ENCODE data around the gene TMEM212.

Gene TMEM212

DNA sequence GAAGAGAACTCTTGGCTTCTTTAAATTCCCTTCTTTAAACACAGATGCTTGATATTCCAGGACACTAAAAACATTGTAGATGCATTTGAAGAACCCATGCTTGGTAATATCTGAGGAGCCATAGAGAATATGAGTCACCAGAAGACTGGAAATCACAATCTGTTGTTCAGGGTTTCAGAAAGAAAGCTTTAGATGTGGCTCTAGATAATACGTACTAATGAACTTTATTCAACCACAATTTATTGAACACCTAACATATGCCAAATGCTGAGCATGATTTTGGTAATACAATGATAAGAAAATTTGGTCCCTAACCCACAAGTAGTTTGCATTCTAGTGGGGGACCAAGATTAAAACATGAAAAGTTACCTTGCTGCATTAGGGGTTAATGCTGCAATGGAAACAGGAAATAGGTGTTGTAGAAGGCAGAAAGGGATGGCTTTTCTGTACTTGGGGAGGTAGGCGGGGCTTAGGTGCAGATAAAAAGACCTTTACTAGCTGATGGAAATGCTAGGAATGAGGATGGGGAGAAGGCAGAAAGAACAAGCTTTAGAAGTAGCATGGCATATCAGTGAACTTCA is 21.3 kb upstream of the TMEM212 start:
- no peak for DNase-seq (ENCODE audit: low read depth)
- TF ChIP-seq, protein P1, sequence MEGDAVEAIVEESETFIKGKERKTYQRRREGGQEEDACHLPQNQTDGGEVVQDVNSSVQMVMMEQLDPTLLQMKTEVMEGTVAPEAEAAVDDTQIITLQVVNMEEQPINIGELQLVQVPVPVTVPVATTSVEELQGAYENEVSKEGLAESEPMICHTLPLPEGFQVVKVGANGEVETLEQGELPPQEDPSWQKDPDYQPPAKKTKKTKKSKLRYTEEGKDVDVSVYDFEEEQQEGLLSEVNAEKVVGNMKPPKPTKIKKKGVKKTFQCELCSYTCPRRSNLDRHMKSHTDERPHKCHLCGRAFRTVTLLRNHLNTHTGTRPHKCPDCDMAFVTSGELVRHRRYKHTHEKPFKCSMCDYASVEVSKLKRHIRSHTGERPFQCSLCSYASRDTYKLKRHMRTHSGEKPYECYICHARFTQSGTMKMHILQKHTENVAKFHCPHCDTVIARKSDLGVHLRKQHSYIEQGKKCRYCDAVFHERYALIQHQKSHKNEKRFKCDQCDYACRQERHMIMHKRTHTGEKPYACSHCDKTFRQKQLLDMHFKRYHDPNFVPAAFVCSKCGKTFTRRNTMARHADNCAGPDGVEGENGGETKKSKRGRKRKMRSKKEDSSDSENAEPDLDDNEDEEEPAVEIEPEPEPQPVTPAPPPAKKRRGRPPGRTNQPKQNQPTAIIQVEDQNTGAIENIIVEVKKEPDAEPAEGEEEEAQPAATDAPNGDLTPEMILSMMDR (conservative IDR thresholded peaks at IDR 0.05; ENCODE audit: control insufficient read depth, insufficient read depth, low read depth, low read length) = no peak
- no peak overlapping the region for H3K4me3 ChIP-seq (ENCODE audit: control insufficient read depth, low read depth, low read length)

DNA sequence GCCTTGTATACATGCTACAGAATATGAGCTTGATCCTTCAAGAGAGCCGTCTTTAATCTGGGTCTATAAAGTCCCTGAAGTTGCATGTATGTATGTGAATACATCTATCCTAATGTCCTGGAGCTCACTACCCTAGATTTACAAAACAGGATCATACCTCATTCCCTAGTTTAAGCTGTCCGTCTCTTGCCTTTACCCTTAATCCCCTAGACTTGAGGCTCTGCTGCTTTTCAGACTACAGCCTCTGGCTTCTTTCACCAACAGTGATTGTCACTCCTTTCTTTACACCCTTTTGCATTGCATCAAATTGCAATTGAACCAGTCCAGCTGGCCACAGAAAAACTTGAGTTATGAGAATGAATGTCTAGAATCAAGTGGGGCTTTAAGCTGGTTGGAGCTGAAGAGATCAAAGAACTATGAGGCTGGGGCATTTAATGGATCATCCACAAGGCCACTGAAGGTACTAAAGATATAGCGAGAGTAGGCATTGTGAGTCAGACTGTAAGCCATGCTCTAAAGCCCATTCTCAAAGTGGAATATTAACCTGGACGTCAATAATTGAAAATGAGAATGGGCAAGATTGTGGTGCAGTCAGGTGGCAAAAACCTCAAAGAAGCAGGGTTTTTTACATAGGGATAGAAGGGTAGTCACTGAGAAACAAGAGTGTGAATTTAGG is 20.6 kb upstream of the TMEM212 start:
- TF ChIP-seq, protein P1 (conservative IDR thresholded peaks at IDR 0.05; ENCODE audit: control insufficient read depth, insufficient read depth, low read depth, low read length) = no peak
- no peak for DNase-seq (ENCODE audit: low read depth)
- no peak overlapping the region for H3K4me3 ChIP-seq (ENCODE audit: control insufficient read depth, low read depth, low read length)

DNA sequence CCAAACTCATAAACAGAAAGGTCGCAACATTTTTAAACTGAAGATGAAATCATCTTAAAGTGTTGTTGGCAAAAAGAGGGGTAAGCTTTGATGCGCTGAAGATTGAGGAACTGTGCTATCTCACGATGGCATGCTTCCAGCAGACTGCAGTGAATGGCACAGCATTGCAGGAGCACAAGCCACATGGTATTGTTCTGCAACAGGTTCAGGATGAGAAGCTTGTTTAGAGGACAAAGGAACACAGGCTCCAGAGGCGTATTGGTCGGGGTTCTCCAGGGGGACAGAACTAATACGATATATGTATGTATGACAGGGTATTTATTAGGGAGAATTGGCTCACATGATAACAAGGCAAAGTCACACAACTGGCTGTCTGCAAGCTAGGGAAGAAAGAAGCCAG is 19.0 kb upstream of the TMEM212 start:
- TF ChIP-seq, protein P1 (conservative IDR thresholded peaks at IDR 0.05; ENCODE audit: control insufficient read depth, insufficient read depth, low read depth, low read length) = no peak
- no peak overlapping the region for H3K4me3 ChIP-seq (ENCODE audit: control insufficient read depth, low read depth, low read length)
- no peak for DNase-seq (ENCODE audit: low read depth)

DNA sequence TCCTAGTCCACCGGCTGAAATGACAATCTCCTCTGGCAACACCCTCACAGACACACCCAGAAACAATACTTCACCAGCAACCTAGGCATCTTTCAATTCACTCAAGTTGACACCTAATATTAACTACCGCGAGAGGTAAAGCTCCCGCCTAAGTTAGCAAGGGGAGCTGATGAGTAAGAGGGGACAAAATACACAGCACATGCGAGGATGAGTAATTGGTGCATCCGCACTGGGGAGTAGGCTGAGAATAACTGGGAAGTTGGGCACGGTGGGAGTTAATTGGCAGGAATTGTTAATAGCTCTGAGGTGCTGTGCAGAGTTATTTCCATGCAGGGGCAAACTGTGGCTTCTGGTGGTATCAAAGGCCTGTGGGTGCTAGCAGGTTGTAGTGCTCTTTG is 18.3 kb upstream of the TMEM212 start:
- TF ChIP-seq, protein P1 (conservative IDR thresholded peaks at IDR 0.05; ENCODE audit: control insufficient read depth, insufficient read depth, low read depth, low read length) = no peak
- peak; percentile 90 for DNase-seq (ENCODE audit: low read depth)
- H3K4me3 ChIP-seq (ENCODE audit: control insufficient read depth, low read depth, low read length) = no peak overlapping the region

DNA sequence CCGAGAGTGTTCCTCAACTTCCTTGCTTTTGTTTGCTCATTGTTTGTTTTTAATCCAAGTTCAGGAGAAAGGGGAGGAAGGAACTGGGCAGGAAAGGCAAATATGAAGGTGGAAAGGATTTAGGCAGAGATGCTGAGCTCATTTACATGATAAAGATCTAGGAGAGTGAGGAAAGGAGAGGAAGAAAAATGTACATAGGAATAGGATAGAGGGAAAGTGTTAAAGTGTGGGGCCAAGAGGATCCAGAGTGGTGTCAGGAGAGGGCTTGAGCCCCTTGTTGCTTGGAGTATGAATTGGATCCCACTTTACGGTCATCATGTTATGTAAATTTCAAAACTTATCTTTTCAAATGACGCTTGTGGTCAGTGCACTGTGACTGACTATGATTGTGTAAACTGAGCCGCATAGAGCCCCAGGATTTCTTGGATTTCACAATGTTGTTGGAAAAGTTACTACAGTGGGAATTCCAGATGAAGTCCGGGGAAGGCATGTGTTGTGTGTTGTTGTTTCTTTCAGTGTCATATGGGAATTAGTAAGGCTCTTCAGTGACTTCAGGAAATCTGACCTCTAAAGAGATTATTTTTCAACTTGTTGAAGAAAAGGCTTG is 17.8 kb upstream of the TMEM212 start:
- peak; percentile 98 for DNase-seq (ENCODE audit: low read depth)
- TF ChIP-seq, protein P1 (conservative IDR thresholded peaks at IDR 0.05; ENCODE audit: control insufficient read depth, insufficient read depth, low read depth, low read length) = no peak
- H3K4me3 ChIP-seq (ENCODE audit: control insufficient read depth, low read depth, low read length) = no peak overlapping the region

DNA sequence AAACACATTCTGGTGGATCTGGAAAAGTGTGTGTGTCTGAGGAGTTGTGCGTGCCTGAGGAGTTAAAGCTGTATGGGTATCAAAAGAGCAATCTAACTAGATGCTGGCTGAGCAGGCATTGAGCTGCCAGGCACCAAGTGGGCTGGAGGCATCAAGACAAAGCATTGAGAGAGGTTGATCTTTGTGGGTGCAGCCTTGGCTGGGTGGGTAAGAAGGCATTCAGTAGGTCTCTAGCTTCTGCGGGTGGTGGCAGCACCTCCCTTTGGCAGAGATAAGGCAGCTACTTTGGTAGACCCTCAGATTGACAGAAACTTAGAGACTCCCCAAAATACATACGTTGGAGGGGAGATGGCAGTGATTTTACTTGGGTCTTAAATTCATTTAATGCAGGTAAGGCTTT is 15.8 kb upstream of the TMEM212 start:
- TF ChIP-seq, protein P1 (conservative IDR thresholded peaks at IDR 0.05; ENCODE audit: control insufficient read depth, insufficient read depth, low read depth, low read length) = no peak
- DNase-seq (ENCODE audit: low read depth) = no peak

More for the DNA sequence above, 15.8 kb upstream of the TMEM212 start:
- H3K4me3 ChIP-seq (ENCODE audit: control insufficient read depth, low read depth, low read length) = no peak overlapping the region
